OCI-LY3 (cell line): Measurements from ENCODE around the gene SIRT3.

Experiments
- CTCF ChIP-seq: fragments of 200-600, 300-600 bp; sonication (generic); IDR thresholded peaks from 2 replicates; pipeline ENCODE4 v1.5.1; 2014; ENCODE audit warnings: antibody characterized with exemption, low read length, low read depth
- EZH2phosphoT487 ChIP-seq: fragments of 200-600 bp; shearing (Covaris generic); IDR thresholded peaks from 2 replicates; pipeline ENCODE4 v1.6.1; 2018; ENCODE audit warnings: antibody characterized with exemption, mixed run types, low read depth

- TF ChIP-seq EZH2phosphoT487: no peak
- TF ChIP-seq CTCF: no peak
Observed at GRCh38 chr11:201966-202365, 34.2 kb downstream of the SIRT3 start.
